ENCODE results near the gene HEXB. TPM values are rescaled to one million over a fixed set of nuclear protein-coding genes. Genes with fewer than 3 reads are reported as not detected.

Gene HEXB
- total RNA-seq, 3 donors from 2014 or later: 123 to 218 (median 145) TPM

DNA sequence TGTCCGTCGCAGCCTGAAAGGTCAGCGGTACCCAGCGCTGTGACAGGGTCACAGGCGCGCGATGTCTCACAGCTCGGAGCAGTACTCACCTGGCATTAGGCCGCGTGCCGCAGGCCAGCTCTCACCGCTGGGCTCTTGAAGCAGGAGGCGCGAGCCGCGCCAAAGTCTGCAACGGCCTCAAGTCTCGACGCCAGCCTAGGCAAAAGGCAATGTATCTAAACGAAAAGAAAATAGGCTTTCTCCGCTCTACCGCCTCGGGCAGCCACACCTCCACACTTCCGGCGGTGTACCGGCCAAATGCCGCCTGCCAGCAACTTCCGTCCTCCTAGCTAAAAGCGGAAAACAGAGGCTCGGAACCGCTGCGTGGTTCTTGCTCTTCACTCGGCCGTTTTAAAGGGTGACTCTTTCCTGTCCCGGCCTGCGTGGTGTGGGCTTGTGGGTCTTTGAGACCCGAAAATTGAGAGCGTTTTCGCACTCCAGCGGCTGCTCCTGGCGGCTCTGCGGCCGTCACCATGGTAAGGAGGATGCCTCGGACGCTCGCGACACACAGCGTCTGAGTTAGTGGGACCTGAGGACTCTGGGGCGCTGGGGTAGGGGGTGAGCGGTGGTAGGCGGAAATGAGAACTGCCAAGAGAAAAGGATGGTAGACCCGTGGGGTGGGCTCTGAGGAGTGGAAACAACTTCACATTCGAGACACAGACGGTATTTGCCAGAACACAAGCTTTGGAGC, 82.0 kb downstream of the HEXB start, which contains the start of the genes GFM2 and NSA2:
TSS of gene GFM2 (minus strand) at position 269 of the 730 bp plus-strand sequence. CDS start 3,375 bp downstream, outside the sequence.
TSS of gene NSA2 (plus strand) at position 401 of the 730 bp plus-strand sequence. CDS start at position 513, 112 bp downstream.
- H3K4me3 ChIP-seq: peak within 1 kb of the TSS; percentile 62 to 96 (median 82)
- intact Hi-C loops (cut with DNase I; ENCODE audit: low total_unique reads): no loop called here
- H3K4me1 ChIP-seq: peaks cover 0 to 16% of the 10 kb centered on the region in 2 donors
- no peaks in the 10 kb centered on the region for H3K36me3 ChIP-seq
- H3K27me3 ChIP-seq: no peaks in the 10 kb centered on the region
- peak within 1 kb of the TSS; percentile 79 to 84 for H3K27ac ChIP-seq
- peak; percentile 83 to 87 for DNase-seq (ENCODE audit: low spot score in 2 of 2)
- TF ChIP-seq POLR2AphosphoS5 (IDR thresholded peaks at IDR 0.05): peak; percentile 68 to 91 (median 87)
- TF ChIP-seq, protein P1, sequence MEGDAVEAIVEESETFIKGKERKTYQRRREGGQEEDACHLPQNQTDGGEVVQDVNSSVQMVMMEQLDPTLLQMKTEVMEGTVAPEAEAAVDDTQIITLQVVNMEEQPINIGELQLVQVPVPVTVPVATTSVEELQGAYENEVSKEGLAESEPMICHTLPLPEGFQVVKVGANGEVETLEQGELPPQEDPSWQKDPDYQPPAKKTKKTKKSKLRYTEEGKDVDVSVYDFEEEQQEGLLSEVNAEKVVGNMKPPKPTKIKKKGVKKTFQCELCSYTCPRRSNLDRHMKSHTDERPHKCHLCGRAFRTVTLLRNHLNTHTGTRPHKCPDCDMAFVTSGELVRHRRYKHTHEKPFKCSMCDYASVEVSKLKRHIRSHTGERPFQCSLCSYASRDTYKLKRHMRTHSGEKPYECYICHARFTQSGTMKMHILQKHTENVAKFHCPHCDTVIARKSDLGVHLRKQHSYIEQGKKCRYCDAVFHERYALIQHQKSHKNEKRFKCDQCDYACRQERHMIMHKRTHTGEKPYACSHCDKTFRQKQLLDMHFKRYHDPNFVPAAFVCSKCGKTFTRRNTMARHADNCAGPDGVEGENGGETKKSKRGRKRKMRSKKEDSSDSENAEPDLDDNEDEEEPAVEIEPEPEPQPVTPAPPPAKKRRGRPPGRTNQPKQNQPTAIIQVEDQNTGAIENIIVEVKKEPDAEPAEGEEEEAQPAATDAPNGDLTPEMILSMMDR (IDR thresholded peaks at IDR 0.05): no peak
- H3K9me3 ChIP-seq: no peaks in the 10 kb centered on the region

DNA sequence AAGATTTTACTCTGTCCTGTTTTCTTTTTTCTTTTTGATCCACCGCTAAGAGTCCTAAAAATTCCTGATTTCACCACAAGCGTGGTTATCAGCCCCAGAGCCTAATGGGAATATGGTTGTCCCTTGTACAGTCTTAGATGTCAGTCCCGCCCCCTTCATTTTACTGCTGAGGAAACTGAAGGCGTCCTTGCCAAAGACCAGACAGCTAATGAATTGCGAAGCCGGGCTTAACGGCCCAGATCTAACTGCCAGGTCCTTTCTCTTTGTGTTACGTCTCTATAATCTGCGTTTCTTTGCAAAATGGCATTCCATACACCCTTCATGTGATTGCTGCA, 82.5 kb downstream of the HEXB start:
- intact Hi-C loops (cut with DNase I; ENCODE audit: low total_unique reads): no loop called here
- Histone ChIP-seq H3K36me3 (no peaks in the 10 kb centered on the region), H3K27ac (peak overlapping the region; percentile 79 to 84), H3K27me3 (no peaks in the 10 kb centered on the region), H3K4me1 (peaks cover 0 to 16% of the 10 kb centered on the region in 2 donors), H3K4me3 (peak overlapping the region; percentile 62 to 96 (median 82)), H3K9me3 (no peaks in the 10 kb centered on the region)
- no peak for DNase-seq (ENCODE audit: low spot score in 2 of 2)
- TF ChIP-seq POLR2A (IDR thresholded peaks at IDR 0.05) (no peak), POLR2AphosphoS5 (IDR thresholded peaks at IDR 0.05) (no peak)
- TF ChIP-seq, protein P1 (IDR thresholded peaks at IDR 0.05): no peak

Other genes with a start within 250 kb of the HEXB start
- 10 to 100 TPM in 2 of 3 donors, 1 to 10 TPM in 1; 8.3 to 16.7 (median 13.8) TPM for gene ENC1, start 44.5 kb upstream of the HEXB start, total RNA-seq
- gene GFM2, start 81.9 kb downstream of the HEXB start, total RNA-seq: 10 to 100 TPM; 21.0 to 30.3 (median 24.3) TPM
- 100 to 1,000 TPM; 129 to 150 (median 134) TPM for gene NSA2, start 82.0 kb downstream of the HEXB start, total RNA-seq
- gene FAM169A, start 181.2 kb downstream of the HEXB start, total RNA-seq: 1 to 10 TPM in 2 of 3 donors, under 1 TPM in 1; 0.64 to 6.3 (median 1.6) TPM